GM18499 (cell line): ENCODE results near the gene STARD8.

ENCODE experiments used
- ATAC-seq: cut with Tn5 transposase; IDR thresholded peaks from one replicate; pipeline ENCODE4 v1.9.1; 2021; ENCODE audit warnings: moderate number of reproducible peaks; ENCODE audit not compliant: insufficient read depth, unreplicated experiment

Gene STARD8

DNA sequence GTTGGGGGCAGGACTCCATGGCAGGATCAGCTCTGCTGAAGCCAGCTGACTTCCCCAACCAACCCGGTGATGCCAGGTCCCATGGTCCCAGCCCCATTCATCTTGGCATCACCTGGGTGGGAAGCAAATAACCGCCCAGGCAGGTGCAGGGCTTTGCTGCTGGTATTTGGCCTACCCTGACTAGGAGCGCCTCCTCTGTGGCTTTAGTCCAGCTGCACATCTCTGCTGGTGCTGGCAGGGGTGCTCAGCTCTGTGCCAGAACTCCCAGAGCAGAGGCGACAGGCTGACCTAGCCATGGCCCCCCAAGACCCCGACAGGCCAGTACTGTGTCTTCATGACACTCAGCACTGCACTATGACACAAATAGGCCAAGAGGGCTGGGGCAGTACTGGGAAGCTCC is 64.4 kb downstream of the STARD8 start:
- ATAC-seq, result no peak

GRCh38 chrX:68714856-68715255 is 67.4 kb downstream of the STARD8 start:
- ATAC-seq, result no peak

DNA sequence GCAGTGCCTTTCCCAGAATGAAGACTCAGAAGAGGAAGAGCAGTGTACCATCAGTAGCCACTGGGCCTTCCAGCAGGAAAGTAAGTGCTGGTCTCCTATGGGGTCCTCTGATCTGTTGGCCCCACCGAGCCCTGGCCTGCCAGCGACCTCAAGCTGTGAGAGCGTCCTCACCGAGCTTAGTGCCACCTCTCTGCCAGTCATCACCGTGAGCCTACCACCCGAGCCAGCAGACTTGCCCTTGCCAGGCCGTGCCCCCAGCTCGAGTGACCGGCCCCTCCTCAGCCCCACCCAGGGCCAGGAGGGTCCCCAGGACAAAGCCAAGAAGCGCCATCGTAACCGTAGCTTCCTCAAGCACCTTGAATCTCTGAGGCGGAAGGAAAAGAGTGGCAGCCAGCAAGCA is 69.7 kb downstream of the STARD8 start:
- no peak for ATAC-seq

DNA sequence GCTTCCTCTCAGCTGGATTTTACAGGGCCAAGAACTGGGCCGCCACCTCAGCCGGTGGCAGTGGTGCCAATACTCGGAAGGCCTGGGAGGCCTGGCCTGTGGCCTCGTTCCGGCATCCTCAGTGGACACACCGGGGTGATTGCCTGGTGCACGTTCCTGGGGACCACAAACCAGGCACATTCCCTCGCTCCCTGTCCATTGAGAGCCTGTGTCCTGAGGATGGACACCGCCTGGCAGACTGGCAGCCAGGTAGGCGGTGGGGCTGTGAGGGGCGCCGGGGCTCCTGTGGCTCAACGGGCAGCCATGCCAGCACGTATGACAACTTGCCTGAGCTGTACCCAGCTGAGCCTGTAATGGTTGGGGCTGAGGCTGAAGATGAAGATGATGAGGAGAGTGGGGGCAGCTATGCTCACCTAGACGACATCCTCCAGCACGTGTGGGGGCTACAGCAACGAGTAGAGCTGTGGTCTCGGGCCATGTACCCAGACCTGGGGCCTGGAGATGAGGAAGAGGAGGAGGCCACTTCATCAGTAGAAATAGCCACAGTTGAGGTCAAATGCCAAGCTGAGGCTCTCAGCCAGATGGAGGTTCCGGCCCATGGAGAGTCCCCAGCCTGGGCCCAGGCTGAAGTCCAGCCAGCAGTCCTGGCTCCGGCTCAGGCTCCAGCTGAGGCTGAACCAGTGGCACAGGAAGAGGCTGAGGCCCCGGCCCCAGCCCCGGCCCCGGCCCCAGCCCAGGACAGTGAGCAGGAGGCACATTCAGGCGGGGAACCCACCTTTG is 70.4 kb downstream of the STARD8 start:
- no peak for ATAC-seq

DNA sequence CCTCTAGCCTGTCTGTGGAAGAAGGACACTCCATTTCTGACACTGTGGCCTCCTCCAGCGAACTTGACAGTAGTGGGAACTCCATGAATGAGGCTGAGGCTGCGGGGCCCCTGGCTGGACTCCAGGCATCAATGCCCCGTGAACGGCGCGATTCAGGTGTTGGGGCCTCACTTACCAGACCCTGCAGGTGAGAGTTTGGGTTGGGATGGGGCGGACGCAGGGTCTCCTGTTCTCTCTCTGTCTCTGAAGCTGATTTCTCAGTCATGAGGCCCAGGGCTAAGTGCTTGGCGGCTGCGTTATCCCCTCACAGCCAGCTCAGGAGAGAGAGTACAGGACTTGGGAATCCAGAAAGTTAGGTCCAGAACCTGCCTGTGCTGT is 71.0 kb downstream of the STARD8 start:
- no peak for ATAC-seq

DNA sequence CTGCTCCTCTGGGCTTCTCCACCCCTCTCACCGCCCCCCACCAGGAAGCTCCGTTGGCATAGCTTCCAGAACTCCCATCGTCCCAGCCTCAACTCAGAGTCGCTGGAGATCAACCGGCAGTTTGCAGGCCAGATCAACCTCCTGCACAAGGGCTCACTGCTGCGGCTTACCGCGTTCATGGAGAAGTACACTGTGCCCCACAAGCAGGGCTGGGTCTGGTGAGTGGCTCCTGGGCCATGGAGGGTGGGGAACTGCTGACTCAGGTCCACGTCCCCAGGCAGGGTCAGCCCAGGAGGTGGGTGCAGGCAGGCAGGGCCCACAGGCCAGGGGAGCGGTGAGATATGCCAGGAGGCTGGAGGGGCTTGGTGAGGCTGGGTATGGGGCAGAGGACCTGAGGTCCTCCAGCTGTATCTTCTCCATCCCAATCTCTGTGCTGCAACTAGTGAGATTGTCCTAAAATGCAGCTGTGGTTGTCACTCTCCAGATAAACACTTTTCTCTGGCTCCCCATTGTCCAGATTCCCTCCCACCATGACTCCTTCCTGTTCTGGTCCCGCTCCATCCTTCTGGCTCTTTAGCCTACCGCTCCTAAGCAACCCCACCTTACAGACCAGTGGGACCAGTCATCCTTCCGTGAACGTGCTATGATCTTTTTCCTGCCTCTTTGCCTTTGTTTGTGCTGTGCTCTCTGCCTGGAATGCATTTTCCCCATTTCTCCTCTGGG is 71.9 kb downstream of the STARD8 start:
- ATAC-seq, result no peak

DNA sequence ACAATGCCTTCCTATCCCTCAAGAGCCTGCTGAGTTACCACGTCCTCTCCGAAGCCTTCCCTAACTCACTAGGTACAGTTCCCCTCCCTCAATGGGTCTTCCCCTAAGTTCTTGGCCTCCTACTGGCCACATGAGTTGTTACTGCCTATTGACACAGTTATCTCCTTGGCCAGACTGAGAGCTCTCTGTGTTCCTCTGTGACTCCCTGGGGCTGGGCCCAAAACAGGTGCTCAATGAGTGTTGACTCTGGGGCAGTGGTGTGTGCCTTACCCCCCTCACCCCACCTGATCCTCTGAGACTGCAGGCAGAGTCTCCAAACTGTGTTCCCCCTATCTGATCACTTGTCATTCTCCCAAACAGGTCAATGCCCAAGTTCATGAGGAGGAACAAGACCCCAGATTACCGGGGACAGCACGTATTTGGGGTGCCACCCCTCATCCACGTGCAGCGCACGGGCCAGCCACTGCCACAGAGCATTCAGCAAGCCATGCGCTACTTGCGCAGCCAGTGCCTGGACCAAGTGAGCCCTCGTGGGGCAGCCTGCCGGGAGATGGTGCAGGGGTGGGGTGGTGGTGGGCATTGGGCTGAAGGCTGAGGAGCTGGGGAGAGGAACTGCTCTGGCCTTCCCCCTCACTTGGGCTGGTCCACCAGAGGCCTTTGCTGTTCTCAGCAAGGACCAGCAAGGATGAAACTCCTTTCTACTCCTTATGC is 72.6 kb downstream of the STARD8 start:
- no peak for ATAC-seq

DNA sequence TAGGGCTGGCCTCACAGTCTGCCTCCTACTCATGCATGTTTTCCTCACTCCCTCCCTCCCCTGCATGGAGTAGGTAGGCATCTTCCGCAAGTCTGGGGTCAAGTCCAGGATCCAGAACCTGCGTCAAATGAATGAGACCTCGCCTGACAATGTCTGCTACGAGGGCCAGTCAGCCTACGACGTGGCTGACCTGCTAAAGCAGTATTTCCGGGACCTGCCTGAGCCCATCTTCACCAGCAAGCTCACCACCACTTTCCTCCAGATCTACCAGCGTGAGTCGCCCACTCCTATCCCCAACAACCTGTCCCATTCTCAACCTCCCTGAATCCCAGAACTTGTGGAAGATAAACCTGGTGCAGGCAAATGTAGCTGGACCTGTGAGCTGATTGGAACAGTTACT is 73.4 kb downstream of the STARD8 start:
- ATAC-seq, result no peak

- ATAC-seq, result no peak
These were observed 74.1 kb downstream of the STARD8 start for GRCh38 chrX:68721546-68721945.

DNA sequence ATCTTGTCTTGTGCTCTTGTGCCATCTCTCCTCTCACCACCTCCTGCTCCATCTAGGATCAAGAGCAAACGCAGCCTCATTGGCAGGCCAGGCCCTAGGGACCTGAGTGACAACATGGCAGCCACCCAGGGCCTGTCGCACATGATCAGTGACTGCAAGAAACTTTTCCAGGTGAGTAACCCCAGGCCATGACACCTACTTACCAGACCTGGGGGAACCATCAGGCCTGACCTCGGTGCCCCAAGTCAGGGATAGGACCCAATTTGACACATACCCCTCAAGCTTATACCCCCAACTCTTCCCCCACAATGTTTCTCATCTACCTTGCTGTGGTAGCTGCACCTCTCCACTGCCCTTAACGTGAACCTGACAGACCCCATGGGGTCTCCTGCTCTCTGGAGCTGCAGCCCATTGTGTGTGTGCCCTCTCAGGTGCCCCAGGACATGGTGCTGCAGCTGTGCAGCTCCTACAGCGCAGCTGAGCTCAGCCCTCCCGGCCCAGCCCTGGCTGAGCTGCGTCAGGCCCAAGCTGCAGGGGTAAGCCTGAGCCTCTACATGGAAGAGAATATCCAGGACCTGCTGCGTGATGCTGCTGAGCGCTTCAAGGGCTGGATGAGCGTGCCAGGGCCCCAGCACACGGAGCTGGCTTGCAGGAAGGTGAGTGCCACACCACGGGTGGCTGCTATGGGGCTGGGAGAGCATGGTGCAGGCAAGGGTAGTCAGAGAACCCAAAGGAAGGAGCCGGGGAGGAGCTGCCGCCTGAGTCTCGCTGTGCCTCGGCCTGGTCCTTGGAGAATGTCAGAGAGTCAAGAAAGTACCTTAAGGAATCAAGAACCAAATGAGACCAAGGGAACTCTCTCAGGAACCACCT is 74.8 kb downstream of the STARD8 start:
- no peak for ATAC-seq

- no peak for ATAC-seq
These were observed 76.2 kb downstream of the STARD8 start for GRCh38 chrX:68723491-68724155.

DNA sequence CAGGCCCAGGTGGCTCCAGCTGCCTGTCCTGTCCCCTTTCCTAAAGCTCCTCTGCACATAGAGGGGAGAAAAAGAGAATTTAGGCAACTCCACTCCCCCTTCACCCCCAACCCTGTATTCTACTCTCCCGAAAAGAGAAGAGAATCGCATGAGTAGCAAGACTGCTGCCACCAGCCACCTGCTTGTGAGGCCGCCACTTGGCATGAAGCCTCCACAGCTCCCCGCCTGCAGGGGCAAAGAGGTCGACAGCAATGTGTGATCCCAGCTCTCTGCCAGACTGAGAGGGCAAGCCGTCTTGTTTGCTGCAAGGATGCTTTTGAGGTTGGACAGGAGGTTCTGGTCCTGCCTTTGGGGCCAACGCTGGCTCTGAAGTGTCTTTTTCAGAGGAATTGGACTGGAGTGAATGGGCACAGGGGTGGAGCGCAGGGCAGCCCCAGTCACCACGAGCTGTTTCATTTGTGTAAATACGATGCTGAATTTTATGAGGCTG is 77.1 kb downstream of the STARD8 start:
- ATAC-seq, result no peak

DNA sequence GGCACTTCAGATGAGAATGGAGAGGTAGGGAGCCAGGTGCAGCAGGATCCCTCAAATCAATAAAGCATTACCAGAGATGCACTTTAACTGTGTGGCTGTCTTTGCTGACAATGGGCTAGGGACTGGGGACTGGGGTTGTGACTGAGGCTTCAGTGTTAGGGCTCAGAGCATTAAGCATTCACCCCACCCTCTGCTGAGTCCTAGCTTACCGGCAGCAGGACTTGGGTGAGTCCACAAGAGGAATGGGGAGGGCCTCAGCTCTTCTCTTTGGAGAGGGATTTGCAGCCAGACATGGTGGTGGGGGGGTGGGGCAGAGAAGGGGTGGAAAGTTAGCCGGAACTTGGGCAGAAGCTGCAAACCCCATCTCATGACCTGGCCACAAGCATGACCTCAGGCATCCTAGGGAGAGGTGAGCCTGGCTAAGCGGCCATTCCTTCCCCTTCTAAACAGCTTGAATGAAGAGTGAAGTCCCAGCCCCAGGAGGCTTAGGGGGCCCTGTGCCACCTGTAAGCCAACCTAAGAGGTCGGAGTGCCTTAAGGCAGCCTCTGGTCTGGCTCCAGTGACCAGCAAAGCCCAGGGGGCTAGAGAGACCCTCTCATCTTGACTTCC is 78.4 kb downstream of the STARD8 start:
- no peak for ATAC-seq

- no peak for ATAC-seq
These were observed 78.9 kb downstream of the STARD8 start for GRCh38 chrX:68726366-68726765.

DNA sequence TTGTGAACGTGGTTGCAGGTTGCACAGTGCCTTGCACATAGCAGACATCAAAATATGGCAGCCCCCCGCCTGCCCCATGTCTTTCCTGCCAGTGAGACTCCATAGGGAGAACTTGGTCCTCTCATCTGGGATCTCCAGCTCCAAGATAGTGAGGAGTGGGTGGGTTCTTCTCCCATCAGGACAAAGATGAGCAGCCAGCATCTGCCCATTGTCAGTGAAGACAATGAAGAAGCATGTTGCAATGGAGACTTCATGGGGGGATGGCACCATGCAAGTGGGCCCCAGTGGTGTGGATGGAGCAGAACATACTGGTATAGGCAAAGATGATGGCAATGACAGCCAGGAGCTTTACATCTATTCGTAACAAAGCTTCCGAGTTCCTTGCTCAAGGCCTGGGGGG is 80.2 kb downstream of the STARD8 start:
- ATAC-seq, result no peak

GRCh38 chrX:68728186-68728585 is 80.7 kb downstream of the STARD8 start:
- no peak for ATAC-seq

DNA sequence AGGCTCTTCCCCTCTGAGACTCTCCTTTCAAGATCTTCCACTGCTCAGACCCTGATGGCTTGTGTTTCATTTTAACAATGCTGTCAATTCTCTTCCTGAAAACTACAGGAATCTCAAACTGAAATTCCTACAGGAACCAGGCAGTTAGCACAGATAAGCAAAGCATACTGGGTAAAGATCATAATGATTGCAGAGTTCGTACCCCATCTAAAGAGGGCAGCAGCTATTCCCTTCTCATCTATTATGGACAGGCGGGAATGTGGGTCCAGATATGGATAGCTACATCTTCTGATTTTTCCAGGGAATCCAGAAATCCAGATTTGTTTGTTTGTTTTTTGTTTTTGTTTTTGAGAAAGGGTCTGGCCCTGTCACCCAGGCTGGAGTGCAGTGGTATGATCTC is 83.8 kb downstream of the STARD8 start:
- ATAC-seq, result no peak

DNA sequence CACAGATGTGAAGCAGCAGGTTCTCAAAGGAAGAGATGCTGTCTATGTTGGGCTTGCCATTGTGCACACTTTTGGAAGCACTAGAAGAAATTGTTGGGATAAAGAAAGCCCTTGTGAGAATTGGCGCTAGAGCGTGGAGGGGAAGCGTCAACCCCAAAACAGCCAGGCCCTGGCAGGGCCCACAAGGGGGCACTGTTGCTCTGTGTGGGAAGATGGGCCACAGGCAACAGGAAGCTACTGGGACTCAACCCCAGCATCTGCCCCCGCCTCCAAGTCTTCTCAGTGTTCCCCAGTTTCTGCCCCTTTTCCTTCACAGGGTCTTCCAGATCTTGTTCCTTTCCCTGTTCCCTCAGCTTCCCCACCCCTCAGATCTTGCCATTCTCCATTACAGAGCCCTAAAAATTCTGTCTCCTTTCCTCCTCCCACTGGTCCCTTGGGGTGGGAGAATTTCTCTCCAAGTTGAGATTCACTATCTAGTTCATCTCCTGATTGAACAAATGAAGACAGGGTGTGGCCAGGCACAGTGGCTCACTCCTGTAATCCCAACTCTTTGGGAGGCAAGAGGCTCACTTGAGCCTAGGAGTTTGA is 85.5 kb downstream of the STARD8 start:
- no peak for ATAC-seq

DNA sequence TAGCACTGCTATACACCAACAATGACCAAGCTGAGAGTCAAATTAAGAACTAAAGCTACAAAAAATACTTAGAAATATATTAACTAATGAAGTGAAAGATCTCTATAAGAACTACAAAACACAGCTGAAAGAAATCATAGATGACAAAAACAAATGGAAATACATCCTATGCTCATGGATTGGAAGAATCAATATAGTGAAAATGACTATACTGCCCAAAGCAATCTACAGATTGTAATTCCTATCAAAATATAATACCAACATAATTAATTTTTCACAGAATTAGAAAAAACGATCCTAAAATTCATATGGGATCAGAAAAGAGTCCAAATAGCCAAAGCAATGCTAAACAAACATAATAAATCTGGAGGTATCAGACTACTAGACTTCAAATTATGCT is 87.8 kb downstream of the STARD8 start:
- no peak for ATAC-seq
